ENCODE measurements around the gene ZSCAN12.
"Not testable (repeated sequence)": the region's sequence is repeated elsewhere in the genome, so short reads cannot be mapped to it uniquely, and the experiment has no call there.

DNA sequence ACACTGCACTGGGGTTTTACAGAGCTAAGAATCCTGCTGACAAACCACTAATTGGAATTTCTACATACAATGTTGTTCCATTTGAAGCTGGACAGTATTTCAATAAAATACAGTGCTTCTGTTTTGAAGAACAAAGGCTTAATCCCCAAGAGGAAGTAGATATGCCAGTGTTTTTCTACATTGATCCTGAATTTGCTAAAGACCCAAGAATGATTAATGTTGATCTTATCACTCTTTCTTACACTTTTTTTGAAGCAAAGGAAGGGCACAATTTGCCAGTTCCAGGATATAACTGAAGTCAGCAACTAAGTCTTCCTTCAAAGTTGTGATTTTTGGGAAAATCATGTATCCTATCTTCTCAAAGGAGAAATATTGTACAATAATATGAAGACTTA, 48.0 kb upstream of the ZSCAN12 start:
- not testable (repeated sequence) for TF ChIP-seq POLR2A, CTCF, EP300 (IDR thresholded peaks at IDR 0.05)

Measured in stomach (tissue), 4 donors.